Activated T-helper 17 cell treated with anti-CD3 and anti-CD28 coated beads, Interleukin-2, amount 50 U/mL, for 72 hours (primary cell): ENCODE measurements around the gene ATP13A5. TPM values are rescaled to one million over a fixed set of nuclear protein-coding genes. Genes with fewer than 3 reads are reported as not detected.

Experiments
- ATAC-seq: fragments of 150-1000 bp; cut with Tn5 transposase; replicated peaks from 2 replicates; pipeline ENCODE4 v1.10.0; 2021; ENCODE audit warnings: mild to moderate bottlenecking, moderate library complexity
- H3K27ac Mint-ChIP-seq: one replicate; pipeline ENCODE4 v1.8.0; 2022; ENCODE audit warnings: mixed read lengths
- H3K27me3 Mint-ChIP-seq: one replicate; pipeline ENCODE4 v1.8.0; 2022; ENCODE audit warnings: mixed read lengths
- H3K36me3 Mint-ChIP-seq: one replicate; pipeline ENCODE4 v1.8.0; 2022; ENCODE audit warnings: low read depth, mild to moderate bottlenecking, mixed read lengths
- H3K4me1 Mint-ChIP-seq: one replicate; pipeline ENCODE4 v1.8.0; 2022; ENCODE audit warnings: mixed read lengths
- H3K4me3 Mint-ChIP-seq: one replicate; pipeline ENCODE4 v1.8.0; 2022; ENCODE audit warnings: mild to moderate bottlenecking, mixed read lengths
- H3K9me3 Mint-ChIP-seq: one replicate; pipeline ENCODE4 v1.8.0; 2022; ENCODE audit warnings: mixed read lengths
- total RNA-seq, 2 donors: library from RNA; stranded (reverse); gene quantifications; one replicate each; pipeline ENCODE4 v1.2.3, GENCODE V29; 2022

Gene ATP13A5, protein sequence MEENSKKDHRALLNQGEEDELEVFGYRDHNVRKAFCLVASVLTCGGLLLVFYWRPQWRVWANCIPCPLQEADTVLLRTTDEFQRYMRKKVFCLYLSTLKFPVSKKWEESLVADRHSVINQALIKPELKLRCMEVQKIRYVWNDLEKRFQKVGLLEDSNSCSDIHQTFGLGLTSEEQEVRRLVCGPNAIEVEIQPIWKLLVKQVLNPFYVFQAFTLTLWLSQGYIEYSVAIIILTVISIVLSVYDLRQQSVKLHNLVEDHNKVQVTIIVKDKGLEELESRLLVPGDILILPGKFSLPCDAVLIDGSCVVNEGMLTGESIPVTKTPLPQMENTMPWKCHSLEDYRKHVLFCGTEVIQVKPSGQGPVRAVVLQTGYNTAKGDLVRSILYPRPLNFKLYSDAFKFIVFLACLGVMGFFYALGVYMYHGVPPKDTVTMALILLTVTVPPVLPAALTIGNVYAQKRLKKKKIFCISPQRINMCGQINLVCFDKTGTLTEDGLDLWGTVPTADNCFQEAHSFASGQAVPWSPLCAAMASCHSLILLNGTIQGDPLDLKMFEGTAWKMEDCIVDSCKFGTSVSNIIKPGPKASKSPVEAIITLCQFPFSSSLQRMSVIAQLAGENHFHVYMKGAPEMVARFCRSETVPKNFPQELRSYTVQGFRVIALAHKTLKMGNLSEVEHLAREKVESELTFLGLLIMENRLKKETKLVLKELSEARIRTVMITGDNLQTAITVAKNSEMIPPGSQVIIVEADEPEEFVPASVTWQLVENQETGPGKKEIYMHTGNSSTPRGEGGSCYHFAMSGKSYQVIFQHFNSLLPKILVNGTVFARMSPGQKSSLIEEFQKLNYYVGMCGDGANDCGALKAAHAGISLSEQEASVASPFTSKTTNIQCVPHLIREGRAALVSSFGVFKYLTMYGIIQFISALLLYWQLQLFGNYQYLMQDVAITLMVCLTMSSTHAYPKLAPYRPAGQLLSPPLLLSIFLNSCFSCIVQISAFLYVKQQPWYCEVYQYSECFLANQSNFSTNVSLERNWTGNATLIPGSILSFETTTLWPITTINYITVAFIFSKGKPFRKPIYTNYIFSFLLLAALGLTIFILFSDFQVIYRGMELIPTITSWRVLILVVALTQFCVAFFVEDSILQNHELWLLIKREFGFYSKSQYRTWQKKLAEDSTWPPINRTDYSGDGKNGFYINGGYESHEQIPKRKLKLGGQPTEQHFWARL
- not detected for total RNA-seq

DNA sequence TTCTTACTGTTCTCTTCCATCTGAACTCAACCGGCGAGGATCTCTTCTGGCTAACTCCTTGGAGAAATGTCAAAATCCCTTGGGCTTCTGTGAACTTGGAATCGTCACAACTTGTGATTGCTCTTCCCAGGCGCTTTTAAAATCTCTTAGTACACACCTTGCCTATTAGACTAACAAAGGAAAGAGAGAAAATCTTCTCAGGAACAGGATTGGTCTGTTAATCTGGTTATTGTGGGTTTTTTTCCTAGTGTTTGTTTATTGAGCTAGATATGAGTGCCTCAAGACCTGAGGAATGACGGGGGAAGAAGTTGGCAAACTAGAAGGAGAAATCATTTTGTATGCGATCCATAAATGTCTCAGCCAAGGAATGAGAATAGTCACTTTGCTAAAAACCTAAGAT, at the start of gene ATP13A5:
Gene ATP13A5, minus strand, starts transcription at position 48 of the 400 bp plus-strand sequence. Its CDS starts 28 bp downstream, at position 20.
- H3K36me3 Mint-ChIP-seq: no peaks in the 10 kb centered on the region
- H3K4me3 Mint-ChIP-seq: no peak within 1 kb of the TSS
- no peaks in the 10 kb centered on the region for H3K4me1 Mint-ChIP-seq
- ATAC-seq: no peak
- no peaks in the 10 kb centered on the region for H3K9me3 Mint-ChIP-seq
- H3K27ac Mint-ChIP-seq: no peak within 1 kb of the TSS
- H3K27me3 Mint-ChIP-seq: peaks cover 22% of the 10 kb centered on the region

DNA sequence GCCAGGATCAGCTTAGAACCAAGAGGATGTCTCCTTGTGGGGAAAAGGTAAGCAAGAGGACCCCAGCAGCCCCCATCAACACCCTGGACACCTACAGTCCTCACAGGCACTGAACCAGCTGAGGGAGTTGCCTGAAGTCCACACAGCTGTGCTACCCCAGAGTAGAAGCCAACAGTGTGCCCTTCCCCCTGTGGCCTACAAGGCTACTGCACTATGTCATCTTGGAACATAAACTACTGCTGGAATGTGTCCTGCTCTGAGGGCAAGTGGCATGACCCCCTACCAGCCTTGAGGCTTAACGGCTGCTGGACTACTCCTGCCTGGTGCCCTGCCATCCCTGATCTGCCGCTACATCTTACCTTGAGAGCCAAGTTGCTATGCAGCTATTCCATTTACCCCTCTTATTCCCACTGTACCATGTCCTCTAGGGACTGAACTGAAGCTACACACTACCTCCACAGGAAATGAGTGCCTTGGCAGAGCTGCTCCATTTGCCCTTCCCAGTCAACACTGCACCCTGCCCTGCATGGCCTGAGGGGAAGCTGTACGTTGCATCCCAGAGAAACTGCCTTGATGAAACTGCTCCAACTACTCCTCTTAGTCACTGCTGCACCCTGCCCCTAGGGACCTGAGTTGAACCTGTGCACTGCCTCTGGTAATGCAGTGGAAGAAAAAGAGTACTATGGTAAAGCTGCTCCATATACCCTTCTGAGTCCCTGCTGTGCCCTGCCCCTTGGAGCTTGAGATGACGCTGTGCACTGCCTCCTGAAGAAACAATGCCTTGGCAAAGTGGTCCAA, 40.2 kb upstream of the ATP13A5 start:
- H3K9me3 Mint-ChIP-seq: peaks cover 14% of the 10 kb centered on the region
- H3K4me3 Mint-ChIP-seq: no peak overlapping the region
- peaks cover 3% of the 10 kb centered on the region for H3K27me3 Mint-ChIP-seq
- no peaks in the 10 kb centered on the region for H3K36me3 Mint-ChIP-seq
- H3K4me1 Mint-ChIP-seq: no peaks in the 10 kb centered on the region
- no peak for ATAC-seq
- H3K27ac Mint-ChIP-seq: no peak overlapping the region

DNA sequence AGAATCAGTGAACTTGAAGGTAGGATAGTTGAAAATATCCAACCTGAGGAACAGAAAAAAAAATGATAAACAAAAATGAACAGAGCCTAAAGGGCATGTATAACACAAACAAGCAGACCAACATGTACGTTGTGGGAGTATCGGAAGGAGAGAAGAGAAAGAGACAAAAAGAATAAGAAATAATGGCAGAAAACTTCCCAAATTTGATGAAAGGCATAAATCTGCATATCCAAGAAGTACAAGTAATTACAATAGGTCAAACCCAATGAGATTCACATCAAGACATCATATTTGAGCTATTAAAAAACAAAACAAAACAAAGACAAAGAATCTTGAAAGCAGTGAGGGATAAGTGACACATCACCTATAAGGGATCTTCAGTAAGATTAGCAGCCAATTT, 38.1 kb upstream of the ATP13A5 start:
- Mint-ChIP-seq H3K9me3 (peaks cover 14% of the 10 kb centered on the region), H3K36me3 (no peaks in the 10 kb centered on the region), H3K27me3 (peaks cover 3% of the 10 kb centered on the region), H3K4me3 (no peak overlapping the region), H3K27ac (no peak overlapping the region), H3K4me1 (no peaks in the 10 kb centered on the region)
- ATAC-seq: no peak

DNA sequence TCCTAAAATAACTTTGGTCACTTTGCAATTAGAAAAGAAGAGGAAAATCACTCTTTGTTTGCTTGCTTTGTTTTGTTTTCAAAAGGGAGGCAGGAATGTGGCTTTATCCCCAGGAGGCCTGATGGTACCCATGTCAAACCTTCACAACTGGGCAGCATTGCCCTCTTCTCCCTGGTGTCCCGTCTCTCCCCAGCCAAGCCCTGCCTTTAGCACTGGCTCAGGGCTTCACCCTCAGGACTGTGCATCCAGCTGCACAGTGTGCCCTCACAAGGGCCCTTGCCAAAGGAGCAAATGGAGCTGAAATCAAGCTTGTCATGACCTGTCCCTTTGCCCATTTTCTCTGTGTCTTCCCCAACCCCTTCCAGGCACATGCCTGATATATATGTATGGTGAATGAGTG, 29.1 kb upstream of the ATP13A5 start:
- no peak overlapping the region for H3K4me3 Mint-ChIP-seq
- no peak overlapping the region for H3K27ac Mint-ChIP-seq
- no peaks in the 10 kb centered on the region for H3K4me1 Mint-ChIP-seq
- H3K27me3 Mint-ChIP-seq: no peaks in the 10 kb centered on the region
- H3K36me3 Mint-ChIP-seq: no peaks in the 10 kb centered on the region
- no peak for ATAC-seq
- H3K9me3 Mint-ChIP-seq: no peaks in the 10 kb centered on the region

DNA sequence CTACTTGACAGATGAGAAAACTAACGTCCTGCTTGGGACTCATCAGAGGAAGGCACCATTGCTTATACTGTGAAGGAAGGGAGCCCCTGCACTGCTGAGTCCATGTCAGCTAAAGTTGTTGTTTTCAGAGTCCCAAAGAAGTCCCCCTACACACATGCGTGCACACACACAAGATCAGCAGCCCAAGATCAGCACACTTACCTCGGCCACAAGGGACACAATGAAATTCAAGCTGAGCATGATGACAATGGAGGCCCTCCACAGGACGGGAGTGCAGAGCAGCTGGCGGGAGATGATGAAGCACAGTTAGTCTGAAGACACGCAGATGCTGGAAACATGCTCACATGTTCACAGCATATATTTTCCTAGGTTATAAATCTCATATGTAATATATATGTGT, 28.6 kb upstream of the ATP13A5 start:
- no peak overlapping the region for H3K27ac Mint-ChIP-seq
- no peaks in the 10 kb centered on the region for H3K4me1 Mint-ChIP-seq
- no peaks in the 10 kb centered on the region for H3K36me3 Mint-ChIP-seq
- no peaks in the 10 kb centered on the region for H3K27me3 Mint-ChIP-seq
- H3K4me3 Mint-ChIP-seq: no peak overlapping the region
- no peaks in the 10 kb centered on the region for H3K9me3 Mint-ChIP-seq
- no peak for ATAC-seq

DNA sequence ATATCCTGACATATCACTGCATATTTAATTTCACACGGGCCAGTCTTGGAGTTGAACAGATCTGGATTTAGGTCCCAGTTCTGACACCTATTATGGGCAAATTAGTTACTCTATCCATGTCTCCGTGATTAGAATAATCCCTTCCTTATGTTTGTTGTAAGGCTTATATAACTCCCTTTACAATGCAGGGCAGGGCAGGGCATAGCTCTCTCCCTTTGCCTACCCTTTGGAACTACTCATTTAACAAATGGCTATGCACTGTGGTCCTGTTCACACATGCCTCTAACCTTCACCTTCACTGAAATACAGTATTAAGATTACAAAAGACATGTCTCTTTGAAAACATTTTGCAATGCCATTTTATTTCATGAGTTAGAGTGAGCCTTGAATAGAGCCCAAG, 24.8 kb upstream of the ATP13A5 start:
- Mint-ChIP-seq H3K27me3 (no peaks in the 10 kb centered on the region), H3K4me1 (no peaks in the 10 kb centered on the region), H3K27ac (no peak overlapping the region), H3K4me3 (no peak overlapping the region), H3K36me3 (no peaks in the 10 kb centered on the region), H3K9me3 (no peaks in the 10 kb centered on the region)
- ATAC-seq: no peak

DNA sequence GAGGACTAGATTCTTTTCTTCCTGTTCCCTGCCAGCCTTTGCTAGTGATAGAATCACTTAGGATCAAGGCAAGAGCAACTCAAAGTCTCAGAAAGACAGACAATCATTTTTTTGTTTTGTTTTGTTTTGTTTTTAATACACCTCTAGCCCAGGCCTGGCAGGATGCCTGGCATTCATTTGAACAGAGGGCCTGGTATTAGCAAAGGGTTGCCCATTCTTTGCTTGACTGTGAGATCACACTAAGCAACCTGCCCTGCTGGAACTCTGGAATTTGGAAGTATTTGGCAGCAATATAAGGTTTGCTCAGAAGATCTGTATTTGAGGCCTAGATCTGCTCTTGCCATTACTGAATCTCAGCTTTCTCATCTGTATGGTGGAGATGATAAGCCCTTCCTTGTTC, 21.8 kb upstream of the ATP13A5 start:
- Mint-ChIP-seq H3K27me3 (peaks cover 10% of the 10 kb centered on the region), H3K4me3 (no peak overlapping the region), H3K9me3 (no peaks in the 10 kb centered on the region), H3K4me1 (no peaks in the 10 kb centered on the region), H3K27ac (no peak overlapping the region), H3K36me3 (no peaks in the 10 kb centered on the region)
- ATAC-seq: no peak

DNA sequence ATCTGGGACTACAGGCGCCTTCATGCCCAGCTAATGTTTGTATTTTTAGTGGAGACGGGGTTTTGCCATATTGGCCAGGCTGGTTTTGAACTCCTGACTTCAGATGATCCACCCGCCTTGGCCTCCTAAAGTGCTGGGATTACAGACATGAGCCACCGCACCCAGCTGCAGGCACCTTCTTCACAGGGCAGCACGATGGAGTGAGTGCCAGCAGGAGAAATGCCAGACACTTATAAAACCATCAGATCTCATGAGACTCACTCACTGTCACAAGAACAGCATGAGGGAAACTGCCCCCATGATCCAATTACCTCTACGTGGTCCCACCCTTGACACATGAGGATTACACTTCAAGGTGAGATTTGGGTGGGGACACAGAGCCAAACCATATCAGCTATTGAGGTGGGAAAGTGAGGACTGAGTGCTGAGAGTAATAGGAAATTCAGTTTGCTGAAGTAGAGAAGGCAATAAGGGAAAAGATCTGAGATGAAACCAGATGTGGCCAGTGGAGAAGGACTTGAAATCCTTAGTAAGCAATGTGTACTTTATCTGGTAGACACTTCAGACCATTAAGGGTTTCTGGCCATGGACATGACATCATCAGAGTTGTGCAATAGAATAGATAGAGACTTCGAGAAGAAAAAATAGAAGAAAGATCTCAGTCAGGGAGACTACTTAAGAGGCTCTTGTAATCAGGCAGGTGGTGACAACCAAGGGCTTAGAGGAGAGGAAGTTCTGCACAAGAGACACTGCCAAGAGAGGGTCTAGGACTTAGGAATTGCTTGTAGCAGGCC, 18.1 kb upstream of the ATP13A5 start:
- H3K27ac Mint-ChIP-seq: no peak overlapping the region

DNA sequence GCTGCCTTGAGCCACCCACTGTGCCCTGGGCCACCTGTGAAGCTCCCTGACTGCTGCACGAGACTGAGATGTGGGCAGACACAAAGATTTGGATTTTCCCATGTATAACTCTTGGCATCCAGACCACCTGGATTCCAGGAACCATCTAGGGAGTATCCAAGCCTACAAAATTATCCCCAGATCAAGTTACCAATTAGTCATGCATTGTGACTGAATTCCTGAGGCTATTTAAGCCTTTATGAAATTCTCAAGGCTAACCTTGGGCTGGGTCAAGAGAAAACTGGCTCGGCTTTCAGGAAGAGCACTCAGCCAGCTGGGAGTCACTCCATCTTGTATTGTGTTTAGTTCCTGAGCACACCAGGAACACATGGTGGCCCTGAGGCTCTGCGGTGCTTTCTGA, 13.3 kb upstream of the ATP13A5 start:
- no peaks in the 10 kb centered on the region for H3K9me3 Mint-ChIP-seq
- H3K36me3 Mint-ChIP-seq: no peaks in the 10 kb centered on the region
- no peak overlapping the region for H3K4me3 Mint-ChIP-seq
- H3K27ac Mint-ChIP-seq: no peak overlapping the region
- H3K4me1 Mint-ChIP-seq: no peaks in the 10 kb centered on the region
- no peak for ATAC-seq
- H3K27me3 Mint-ChIP-seq: peaks cover 18% of the 10 kb centered on the region

More for the DNA sequence above, 18.1 kb upstream of the ATP13A5 start:
- H3K4me1 Mint-ChIP-seq: no peaks in the 10 kb centered on the region
- no peaks in the 10 kb centered on the region for H3K9me3 Mint-ChIP-seq
- no peak for ATAC-seq
- H3K4me3 Mint-ChIP-seq: no peak overlapping the region
- H3K36me3 Mint-ChIP-seq: no peaks in the 10 kb centered on the region
- peaks cover 10% of the 10 kb centered on the region for H3K27me3 Mint-ChIP-seq

DNA sequence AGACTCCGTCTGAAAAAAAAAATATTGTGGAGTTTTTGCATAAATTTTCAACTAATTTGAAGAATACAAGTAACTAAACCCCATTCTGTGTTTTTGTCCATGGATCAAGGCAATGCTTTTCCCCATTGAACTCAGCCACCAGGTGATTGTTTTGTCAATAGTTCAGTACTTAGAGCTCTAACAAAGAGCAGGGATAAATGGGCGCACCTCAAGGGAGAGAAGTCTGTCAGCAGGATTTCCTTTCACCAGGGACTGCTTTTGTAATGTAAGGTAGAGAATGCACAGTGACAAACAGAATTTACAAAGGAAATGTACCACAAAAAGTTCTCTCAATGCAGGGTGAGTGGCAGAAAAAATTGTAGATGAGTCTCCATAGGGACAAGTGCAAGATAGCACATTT, 10.8 kb upstream of the ATP13A5 start:
- peaks cover 12% of the 10 kb centered on the region for H3K27me3 Mint-ChIP-seq

DNA sequence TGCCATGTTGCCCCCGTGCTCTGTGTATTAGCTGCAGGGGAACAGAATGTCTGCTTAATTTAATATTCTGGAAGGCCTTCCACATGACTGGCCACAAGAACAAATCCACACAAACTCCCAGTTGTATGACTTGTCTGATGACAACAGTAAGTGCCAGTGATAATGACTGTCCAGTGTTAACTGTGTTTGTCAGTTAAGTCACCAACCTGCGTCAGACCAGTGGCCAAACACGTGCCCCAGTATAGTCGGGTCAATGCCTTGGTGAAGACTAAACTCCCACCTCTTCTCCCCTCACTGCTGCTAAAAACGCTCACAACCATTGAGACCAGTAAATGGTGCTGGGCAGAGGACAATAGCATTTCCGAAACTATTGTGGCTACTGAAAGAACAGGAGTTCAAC, 9.8 kb upstream of the ATP13A5 start:
- Mint-ChIP-seq H3K27ac (no peak overlapping the region), H3K9me3 (no peaks in the 10 kb centered on the region), H3K4me1 (no peaks in the 10 kb centered on the region), H3K27me3 (peaks cover 12% of the 10 kb centered on the region), H3K36me3 (no peaks in the 10 kb centered on the region), H3K4me3 (no peak overlapping the region)
- ATAC-seq: no peak

More for the DNA sequence above, 10.8 kb upstream of the ATP13A5 start:
- H3K27ac Mint-ChIP-seq: no peak overlapping the region
- H3K4me3 Mint-ChIP-seq: no peak overlapping the region
- no peaks in the 10 kb centered on the region for H3K4me1 Mint-ChIP-seq
- no peaks in the 10 kb centered on the region for H3K9me3 Mint-ChIP-seq
- no peaks in the 10 kb centered on the region for H3K36me3 Mint-ChIP-seq
- no peak for ATAC-seq

DNA sequence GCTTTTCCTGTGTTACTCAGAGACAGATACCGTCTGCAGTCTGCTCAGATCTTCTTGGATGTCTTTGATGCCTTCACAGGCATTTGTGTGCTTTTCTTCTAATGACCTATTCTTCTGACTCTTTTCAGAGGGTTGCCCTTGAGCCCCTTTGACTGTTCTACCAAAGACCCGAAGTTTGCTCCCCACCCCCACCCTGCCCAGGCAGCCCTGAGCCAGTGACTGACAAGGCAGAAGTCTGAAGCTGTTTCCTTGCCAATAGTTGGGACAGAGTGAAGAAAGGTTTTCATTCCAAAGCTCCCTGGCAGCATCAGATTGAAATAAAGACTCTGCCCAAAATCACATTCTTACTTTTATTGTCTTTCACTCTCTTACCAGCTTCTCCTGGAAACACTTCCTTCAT, 9.0 kb upstream of the ATP13A5 start:
- H3K4me1 Mint-ChIP-seq: no peaks in the 10 kb centered on the region
- H3K9me3 Mint-ChIP-seq: no peaks in the 10 kb centered on the region
- no peak overlapping the region for H3K4me3 Mint-ChIP-seq
- H3K36me3 Mint-ChIP-seq: no peaks in the 10 kb centered on the region
- H3K27me3 Mint-ChIP-seq: peaks cover 12% of the 10 kb centered on the region
- no peak for ATAC-seq
- H3K27ac Mint-ChIP-seq: no peak overlapping the region

DNA sequence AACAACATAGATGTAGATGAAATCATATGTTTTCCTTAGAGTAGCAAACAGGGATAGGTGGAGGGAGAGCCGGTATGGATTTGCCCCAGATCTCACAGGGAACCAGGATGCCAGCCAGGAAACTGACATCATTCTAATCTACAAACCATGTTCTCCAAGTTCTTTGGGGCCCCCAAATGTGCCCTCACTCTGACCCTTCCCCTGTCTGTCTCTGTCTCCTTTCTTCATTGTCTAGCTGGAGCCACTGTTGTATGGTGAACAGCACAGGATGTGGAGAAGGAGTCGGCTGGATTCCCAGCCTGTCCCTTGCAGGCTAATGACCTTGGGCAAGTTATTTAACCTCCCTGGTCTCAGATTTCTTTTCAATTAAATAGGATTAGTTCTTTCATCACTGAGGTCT, 962 bp downstream of the ATP13A5 start:
- Mint-ChIP-seq H3K9me3 (no peaks in the 10 kb centered on the region), H3K36me3 (no peaks in the 10 kb centered on the region), H3K27me3 (peaks cover 24% of the 10 kb centered on the region), H3K4me3 (no peak overlapping the region), H3K27ac (no peak overlapping the region), H3K4me1 (no peaks in the 10 kb centered on the region)
- no peak for ATAC-seq
